Activated CD4-positive, alpha-beta T cell treated with anti-CD3 and anti-CD28 coated beads, Interleukin-2, Interleukin-4, amounts not matched to agents 100 ng/mL and 50 ng/mL, durations not matched to agents 16 hours and 8 hours (primary cell): ENCODE results near the gene FHIT.
"Not testable (repeated sequence)": the region's sequence is repeated elsewhere in the genome, so short reads cannot be mapped to it uniquely, and the experiment has no call there.

ENCODE experiments used
- DNase-seq: peaks from one replicate; pipeline ENCODE4 v3.0.0-alpha.2; 2020; ENCODE audit warnings: low spot score

Gene FHIT

DNA sequence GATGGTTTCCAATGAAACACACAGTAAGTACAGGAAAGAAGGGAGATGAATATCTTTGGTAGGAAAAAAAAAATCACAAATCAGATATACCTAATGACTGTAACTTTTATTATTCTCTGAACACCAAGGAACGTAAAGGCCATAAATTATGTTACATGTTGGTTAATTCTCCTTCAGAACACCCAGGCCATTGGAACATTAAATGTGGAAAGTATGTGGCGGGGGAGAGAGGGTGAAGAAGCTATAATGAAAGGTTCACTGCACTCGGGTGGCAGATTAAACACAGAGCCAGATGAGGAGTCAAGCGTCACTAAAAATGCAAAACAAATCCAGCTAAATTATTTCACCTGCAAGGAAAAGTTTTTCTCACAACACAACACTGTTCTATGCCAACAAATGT lies 193.8 kb downstream of the FHIT start:
- DNase-seq = no peak

DNA sequence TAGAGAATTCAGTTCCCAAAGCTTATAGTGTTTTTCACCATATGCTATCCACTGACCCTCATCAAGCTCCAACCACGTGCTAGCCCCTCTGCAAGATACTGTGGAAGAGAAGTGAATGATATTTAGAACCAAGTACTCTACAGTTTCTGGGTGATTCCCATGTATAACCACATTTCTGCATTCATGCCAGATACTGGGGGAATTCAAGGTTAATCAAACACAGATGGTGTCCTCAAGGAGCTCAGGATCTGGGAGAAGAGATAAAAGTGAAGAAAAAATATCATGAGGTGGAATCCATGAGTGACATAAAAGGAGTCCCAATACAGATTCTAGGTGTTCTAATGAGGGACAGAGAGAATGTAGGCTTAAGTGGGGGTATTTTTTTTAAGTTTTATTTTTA lies 195.8 kb downstream of the FHIT start:
- DNase-seq = no peak

GRCh38 chr3:61053781-61054496 lies 197.3 kb downstream of the FHIT start:
- DNase-seq = no peak

- DNase-seq = no peak
Observed at GRCh38 chr3:61052851-61053250, 198.4 kb downstream of the FHIT start.

DNA sequence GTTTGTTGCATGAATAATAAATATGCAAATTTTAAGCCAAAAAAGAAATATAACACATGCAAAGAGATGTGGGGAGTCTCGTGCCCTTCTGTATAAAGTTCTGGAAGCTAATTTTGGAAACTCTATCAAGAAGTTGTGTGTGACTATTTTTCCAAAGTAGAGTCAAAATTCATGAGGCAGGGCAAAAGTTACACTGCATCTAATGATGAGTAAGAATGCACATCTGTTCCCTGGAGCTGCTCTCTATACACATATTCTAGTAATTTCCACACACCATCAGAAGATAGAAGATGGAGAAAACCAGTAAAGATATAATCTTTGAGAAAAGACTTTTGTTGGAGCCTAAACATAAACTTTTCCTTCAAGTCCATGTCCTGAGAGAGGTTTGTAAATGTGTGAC lies 199.6 kb downstream of the FHIT start:
- no peak for DNase-seq

DNA sequence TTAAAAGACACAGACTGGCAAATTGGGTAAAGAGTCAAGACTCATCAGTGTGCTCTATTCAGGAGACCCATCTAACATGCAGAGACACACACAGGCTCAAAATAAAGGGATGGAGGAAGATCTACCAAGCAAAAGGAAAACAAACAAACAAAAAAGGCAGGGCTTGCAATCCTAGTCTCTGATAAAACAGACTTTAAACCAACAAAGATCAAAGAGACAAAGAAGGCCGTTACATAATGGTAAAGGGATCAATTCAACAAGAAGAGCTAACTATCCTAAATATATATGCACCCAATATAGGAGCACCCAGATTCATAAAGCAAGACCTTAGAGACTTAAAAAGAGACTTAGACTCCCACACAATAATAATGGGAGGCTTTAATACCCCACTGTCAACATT lies 206.1 kb downstream of the FHIT start:
- DNase-seq = not testable (repeated sequence)

GRCh38 chr3:61043156-61043555 lies 208.1 kb downstream of the FHIT start:
- DNase-seq = no peak

DNA sequence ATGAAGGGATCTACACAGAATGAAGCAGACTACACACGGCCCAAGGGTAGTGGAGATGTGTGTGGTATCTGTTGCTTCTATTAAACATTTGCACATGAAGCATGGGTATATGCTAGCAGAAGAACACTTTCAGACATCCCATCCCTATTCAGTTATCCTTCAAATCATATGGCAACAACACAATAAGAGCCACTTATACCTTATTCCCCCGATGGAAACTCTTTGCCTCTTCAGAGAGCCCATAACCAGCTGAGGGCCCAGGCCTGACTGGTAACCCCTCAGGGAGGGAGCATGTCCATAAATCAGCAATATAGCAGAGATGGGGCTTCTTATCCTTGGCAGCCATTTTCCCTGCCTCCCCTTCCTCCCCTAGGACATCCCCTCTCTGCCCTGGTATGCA lies 210.6 kb downstream of the FHIT start:
- DNase-seq = no peak

DNA sequence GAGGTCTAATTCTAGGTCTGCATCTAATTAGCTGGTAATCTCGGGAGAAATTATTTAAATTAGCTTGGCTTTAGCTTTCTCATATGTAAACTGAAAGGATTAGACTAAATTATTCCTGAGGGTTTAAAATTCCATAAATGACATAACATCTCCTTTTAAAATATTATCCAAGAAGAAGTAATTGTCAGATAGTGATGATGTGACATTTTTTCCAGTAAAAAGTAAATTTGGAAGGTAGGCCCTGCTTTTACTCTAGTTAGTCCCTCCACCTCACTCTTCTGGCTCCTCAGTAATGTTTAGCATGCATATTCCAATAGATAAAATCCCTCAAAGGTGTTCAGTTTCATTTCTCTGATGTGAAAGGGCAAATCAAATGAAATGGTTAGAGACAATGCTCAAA lies 215.7 kb downstream of the FHIT start:
- DNase-seq = no peak

- DNase-seq = no peak
Observed at GRCh38 chr3:61032991-61033390, 218.3 kb downstream of the FHIT start.

DNA sequence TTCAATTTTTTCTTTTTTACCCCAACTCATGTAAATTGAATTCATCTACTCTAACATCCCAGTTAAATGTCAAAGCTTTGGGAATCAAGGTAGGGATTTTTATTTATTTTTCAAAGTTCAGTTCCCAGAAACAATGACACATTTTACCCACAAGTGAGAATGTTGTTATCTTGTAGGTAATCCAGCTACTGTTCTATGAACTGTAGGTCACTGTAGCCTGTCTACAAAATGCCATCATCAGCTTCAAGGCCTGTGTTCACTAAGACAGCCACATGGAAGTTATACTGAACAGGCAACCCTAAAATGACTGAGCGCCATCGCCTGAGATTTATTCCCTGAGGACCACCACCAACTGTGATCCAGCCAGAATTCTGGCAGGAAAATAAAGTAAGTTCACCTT lies 219.7 kb downstream of the FHIT start:
- no peak for DNase-seq

DNA sequence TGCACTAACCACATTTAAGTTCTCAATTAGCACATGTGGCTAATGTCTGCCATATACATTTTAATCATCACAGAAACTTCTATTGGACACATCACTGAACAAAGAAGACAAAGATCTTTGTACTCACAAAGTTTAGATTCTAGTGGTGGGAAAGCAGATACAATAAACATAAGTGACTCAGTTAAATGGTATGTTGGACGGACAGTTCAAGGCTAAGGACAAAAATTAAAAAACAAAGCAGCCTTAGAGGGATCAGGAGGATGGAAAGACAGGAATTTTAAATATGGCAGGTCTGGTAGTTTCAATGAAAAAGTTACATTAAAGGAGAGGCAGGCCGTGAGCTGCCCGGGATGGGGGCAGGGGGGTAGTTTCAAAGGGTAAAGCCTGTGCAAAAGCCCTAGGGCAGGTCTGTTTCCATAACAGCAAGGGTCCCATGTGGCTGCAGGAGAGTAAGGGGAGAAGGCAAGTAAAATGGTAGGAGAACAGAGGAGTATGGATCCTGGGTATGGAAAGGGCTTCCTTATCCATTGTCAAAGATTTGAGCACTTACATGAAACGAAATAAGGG lies 220.7 kb downstream of the FHIT start:
- no peak for DNase-seq

GRCh38 chr3:61029194-61029593 lies 222.1 kb downstream of the FHIT start:
- no peak for DNase-seq

GRCh38 chr3:61018807-61019206 lies 232.4 kb downstream of the FHIT start:
- DNase-seq = no peak

DNA sequence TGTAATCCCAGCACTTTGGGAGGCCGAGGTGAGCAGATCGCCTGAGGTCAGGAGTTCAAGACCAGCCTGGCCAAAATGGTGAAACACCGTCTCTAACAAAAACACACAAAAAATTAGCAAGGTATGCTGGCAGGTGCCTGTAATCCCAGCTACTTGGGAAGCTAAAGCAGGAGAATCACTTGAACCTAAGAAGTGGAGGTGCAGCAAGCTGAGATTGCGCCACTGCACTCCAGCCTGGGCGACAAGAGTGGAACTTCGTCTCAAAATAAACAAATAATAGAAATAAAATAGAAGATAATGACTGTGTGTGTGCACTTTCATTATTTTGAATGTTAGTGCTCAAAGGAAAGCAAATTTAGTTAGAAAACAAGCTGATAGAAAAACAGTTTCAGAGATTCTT lies 234.2 kb downstream of the FHIT start:
- not testable (repeated sequence) for DNase-seq

DNA sequence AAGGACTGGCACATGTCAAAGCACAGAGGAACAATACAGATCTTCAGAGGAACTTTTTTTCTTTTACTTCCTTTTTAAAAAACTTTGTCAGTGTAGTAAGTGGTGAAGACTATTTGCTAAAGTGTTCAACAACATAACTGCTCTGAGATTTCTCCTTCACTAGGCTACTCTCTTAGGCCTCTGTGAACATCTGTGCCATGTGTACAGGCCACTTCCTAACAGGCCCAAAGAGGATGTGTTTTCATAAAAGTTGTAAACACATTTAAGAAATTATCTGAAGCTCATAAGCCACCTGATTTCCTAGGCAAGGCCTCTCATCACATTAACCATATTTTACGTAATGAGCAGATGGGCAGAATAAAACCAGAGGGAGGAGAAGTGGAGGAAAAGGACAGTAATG lies 235.4 kb downstream of the FHIT start:
- DNase-seq = no peak

GRCh38 chr3:61015408-61015807 lies 235.8 kb downstream of the FHIT start:
- no peak for DNase-seq

DNA sequence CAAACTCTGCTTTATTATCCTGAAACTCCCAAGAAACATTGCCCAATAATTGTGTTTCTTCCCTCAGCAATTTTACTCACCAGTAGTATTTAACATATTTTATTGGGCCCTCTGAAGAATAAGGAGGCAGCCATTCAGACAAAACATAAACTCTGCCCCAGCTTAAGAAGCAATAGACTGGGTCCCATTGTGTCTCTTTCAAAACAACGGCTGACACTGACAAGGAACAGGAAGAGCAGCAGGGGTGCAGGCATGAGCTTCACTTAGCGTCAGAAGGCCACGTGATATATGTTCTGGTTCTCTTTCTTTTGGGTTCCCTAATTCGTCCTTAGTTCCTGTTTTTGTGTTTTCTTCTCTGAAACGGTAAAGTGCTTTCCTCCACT lies 242.3 kb downstream of the FHIT start:
- DNase-seq = no peak

DNA sequence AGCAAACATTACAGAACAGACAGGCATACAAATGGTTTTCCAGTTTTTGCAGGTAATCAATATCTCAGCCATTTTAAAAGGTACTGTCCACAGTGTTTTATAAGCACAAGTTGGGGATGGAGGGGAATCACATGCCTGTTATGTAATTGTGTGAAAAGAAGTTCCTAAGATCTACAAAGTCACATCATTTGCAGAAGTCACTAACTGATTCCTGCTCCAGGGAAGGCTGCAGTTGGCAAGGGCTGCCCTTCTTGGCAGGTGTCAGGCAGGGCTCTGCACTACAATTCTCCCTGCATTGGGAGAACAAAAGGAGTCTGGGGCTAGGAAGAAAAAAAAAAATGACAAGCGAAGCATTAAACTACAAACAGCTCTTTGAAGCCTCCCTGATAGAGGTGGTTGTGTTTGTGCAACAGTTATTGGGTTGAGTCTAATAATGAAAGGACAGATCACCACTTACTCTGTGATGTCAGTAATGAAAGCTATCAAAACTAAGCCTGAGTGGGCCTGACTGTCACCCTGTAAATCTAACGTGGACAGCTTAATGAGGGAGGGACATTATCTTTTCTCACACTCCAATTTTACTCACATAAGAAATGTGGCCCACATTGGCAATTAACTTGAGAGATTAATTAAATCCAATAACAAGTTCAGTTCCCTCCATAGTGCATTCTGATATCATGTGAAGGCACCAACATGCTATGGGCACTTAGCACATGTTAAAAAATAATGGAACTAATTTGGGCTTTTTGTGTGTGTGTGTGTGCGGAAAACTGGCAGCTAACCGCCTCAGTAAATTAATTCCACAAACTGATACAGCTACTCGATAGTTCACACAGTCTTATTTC lies 242.9 kb downstream of the FHIT start:
- DNase-seq = no peak

GRCh38 chr3:61005591-61005990 lies 245.7 kb downstream of the FHIT start:
- no peak for DNase-seq

DNA sequence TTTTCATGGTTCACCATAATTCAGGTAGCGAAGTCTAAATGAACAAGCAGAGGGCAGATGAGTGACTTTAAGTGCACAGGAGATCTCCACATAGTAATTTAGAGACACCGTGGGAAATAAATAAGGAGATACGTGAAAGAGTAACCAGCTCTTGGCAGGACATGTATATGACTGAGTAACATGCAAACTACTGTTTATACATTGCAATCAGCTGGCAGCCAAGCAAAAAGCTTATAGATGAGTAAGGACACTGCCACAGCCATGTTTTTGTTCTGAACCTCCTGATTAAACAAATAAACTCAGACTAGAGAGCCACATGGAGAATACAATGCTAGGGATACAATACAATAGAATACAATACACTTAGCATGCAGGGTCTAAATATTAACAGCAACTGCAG lies 252.4 kb downstream of the FHIT start:
- no peak for DNase-seq

GRCh38 chr3:60992395-60992794 lies 258.9 kb downstream of the FHIT start:
- DNase-seq = no peak

- DNase-seq = no peak
Observed at GRCh38 chr3:60990442-60990730, 260.9 kb downstream of the FHIT start.
